NCI-H2227 (cell line): ENCODE measurements around the gene NELFCD.
"Not testable (repeated sequence)": the region's sequence is repeated elsewhere in the genome, so short reads cannot be mapped to it uniquely, and the experiment has no call there.

Experiments used
- DNase-seq: peaks from one replicate; lab custom pipeline; 2025; ENCODE audit not compliant: unreplicated experiment; lab: John Stamatoyannopoulos, UW

Gene NELFCD

DNA sequence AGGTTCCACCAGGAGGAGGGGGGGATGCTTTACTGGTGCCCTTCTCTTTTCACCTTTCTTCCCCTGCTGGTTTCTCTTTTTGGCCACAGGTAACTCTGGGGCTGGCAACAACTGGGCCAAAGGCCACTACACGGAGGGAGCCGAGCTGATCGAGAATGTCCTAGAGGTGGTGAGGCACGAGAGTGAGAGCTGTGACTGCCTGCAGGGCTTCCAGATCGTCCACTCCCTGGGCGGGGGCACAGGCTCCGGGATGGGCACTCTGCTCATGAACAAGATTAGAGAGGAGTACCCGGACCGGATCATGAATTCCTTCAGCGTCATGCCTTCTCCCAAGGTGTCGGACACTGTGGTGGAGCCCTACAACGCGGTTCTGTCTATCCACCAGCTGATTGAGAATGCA, 42.6 kb downstream of the NELFCD start:
- DNase-seq, result no peak

DNA sequence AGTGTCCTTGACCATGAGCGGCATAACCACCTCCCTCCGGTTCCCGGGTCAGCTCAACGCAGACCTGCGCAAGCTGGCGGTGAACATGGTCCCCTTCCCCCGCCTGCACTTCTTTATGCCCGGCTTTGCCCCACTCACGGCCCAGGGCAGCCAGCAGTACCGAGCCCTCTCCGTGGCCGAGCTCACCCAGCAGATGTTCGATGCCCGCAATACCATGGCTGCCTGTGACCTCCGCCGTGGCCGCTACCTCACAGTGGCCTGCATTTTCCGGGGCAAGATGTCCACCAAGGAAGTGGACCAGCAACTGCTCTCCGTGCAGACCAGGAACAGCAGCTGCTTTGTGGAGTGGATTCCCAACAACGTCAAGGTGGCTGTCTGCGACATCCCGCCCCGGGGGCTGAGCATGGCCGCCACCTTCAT, 43.1 kb downstream of the NELFCD start:
- no peak for DNase-seq

DNA sequence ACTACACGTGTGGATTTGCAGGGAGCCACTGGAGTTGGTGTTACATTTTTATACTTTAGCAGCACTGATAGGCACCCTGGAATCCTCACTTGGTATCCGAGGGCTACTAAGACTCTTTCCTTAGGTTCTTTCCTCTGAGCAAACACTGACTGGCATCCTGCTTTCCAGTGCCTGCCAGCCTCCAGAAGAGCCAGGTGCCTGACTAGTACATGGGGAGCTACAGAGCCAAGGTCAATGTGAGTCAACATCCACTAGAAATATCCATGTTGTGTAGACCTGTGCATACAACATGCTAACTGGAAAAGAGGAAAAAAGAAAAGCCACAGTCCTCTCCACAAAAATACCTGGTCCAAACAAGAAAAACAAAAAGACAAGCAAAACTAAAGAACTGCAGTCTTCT, 44.0 kb downstream of the NELFCD start:
- DNase-seq, result no peak

DNA sequence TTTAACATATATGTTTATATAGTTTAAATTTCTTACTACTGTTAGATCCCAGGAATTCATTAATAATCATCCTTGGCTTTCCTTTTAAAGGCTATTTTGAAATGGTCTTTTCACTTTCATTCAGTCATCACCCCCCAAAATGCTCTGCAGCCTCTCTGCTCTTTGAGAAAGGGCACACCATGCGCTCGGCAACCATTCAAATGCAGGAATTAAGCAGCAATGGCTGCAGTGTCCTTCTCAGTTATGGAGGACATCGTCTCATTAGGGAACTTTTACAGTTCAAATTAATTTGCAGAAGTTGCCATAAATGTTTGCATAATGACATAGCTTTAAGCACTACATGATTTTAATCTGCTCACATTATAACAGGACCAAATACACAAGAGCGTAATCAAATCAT, 44.5 kb downstream of the NELFCD start:
- no peak for DNase-seq

DNA sequence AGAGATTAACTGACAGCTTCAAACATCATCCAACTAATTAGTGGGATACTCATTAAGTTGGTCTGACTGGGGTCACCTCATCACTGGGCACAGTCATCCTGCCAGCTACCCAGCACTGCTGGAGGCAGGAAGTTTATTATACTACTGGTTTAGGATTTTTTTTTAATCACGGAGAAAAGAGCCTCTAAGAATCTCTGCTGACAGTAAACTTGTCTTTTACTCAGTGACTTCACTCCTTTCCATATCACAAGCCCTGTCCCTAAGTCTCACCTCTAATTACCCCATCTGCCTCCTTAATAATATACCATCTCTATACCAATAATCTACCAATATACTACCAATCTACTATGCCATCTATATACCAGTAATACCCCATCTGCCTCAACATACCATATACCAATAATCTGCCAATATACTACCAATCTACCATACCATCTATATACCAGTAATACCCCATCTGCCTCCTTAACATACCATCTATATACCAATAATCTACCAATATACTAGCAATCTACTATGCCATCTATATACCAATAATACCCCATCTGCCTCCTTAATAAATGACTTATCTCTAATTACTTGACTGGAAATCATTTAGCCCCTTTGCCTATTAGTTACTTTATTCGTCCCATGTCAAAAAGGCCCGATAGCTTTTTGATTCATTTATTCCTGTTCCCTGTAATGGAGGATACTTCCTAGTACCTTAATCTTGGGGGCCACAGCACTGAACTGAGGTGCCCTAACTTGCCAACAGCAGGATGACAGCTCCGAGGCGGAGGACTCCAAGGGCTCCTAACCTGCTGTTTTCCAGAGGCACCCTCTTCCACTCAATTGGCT, 46.1 kb downstream of the NELFCD start:
- no peak for DNase-seq

DNA sequence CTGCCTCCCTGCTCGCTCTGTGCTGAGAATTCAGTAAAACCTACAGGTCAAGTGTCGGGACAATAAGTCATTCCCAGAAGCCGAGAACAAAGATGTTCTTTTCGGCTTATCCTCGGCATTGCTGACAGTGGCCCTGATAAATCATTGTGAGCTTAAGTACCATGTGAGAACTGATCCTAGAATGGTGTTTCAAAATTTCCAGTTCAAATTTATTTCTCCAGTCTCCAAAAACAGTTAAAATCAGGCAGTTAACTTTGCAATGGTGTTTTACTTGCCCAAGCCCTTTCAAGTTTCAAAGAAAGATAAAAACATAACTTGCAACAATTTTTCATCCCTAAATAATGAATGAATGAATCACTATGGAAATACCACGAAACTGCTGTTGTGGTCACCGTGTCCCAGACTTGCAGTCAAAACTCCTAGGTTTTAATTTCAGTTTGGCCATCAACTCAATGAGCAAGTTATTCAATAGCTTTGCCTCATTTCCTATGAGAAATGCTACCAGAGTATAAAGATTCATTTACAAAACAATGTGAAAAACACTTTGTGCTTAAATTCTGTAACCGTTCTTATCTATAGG, 46.8 kb downstream of the NELFCD start:
- DNase-seq, result no peak

DNA sequence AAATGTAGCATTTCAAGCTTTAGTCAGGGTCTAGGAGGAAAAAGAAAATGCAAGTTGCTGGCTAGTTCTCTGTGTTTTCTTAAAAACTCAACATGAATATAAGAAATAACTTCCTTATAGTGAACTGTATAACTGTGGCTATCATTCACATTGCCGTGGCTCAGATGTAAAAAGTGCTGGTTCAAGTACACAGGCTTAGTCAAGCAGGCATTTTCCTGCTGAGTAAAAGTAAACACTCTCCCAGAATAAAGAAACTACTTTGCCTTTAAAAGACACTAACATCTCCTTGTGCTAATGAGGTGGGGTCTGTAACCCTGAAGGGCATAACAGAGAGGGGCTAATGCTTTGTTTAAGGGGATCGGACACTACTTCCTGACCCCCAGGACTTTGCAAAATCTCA, 47.8 kb downstream of the NELFCD start:
- no peak for DNase-seq

DNA sequence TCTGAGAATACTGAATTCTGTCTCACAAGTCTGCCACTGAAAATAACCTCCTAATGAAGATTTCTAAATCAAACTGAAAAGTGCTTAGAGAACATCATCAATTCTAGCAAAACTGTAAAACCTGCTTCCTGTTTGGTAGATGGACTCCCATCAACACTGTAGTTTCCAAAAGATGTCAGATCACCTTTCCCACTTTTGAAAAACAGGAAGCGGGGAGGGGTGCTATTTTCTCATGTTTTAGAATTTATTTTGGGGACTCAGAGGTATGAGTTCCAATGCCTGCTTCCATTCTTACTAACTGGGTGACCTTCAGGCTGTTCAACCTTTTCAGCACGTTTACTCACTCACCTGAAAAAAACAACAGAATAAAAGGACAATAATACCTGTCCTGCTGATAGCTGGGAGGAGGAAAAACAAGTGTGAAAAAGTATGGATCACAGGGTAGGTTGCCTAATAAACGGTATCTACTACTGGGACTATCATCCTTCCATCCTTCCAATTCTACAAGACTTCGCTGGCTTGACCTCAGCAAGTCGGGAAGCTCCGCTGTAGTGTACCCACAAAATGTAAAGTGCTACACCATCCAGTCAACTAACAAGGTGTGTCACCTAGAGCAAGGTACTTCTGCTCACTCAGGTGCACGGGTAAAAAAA, 50.0 kb downstream of the NELFCD start:
- DNase-seq, result no peak

DNA sequence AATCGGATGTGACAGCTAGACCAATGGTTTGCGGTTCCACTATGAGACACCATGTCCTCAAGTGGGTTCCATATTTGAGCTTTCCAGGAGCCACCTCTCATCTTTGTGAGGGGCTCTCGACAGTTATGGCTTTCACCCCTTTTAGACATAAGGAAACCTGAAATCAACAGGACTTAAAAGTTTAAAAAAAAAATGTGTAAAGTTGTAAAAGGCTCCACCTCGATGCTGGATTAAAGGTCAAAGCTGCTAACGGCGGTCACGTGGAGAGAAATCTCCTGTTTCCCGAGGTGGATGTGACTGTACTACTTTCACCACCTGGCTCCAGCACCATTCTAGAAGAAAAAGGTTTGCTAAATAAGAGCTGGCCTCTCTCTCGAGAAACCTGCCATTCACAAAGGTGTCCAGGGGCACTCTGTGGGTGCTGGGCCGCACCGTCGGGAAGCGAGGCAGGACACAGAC, 50.5 kb downstream of the NELFCD start:
- peak; percentile 50 for DNase-seq

DNA sequence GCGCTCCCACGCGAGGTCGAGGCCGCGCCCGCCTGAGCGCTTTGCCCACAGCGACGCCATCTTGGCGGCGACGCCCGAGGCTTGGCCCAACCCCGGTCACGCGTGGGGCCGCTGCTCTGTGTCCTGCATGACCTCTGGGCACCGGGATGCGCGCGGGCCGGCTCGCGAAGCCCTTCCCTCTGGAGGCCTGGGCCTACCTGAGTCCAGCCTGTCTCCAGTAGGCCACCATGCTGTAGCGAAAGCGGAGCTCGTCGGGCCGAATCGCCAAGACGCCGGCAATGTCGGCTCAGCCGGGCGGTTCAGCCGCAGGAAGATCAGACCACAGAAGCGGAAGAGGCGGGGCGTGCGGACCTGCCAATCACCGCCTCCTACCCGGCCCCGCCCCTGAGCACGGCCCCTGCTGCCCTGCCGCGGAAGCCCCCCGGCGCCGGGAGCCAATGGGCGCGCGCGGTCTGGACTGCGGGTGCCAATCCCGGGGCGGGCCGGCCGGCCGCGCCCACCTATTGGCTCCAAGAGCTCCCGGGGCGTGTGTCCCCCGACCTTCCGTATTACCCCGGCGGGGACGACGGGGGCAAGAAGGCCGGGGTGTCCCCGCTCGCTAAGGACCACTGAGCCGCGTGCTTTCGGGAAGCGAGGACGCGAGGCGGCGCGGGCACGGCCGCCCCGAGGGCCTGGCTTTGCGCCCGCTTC, 51.1 kb downstream of the NELFCD start, which contains the start of gene ATP5F1E:
Gene ATP5F1E, minus strand, starts transcription at position 313 of the 690 bp plus-strand sequence. Its CDS starts 84 bp downstream, at position 229.
- DNase-seq, result peak; percentile 98

DNA sequence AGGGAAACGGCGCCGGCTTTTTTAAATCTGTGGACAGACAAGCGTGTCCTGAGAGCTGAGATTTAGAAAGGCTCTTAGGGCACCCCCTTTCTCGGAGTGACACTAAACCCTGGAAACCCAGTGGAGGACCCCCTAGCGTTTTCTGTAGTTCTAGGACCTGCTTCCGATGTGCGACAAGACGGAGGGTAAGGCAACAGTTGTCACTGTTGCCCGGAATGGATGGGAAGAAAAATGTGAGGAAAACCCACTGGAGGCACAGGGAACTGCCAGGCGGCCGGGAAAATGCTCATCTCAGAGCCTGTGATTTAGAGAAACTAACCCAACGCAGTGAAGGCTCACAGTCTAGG, 51.6 kb downstream of the NELFCD start:
- DNase-seq, result peak; percentile 86

DNA sequence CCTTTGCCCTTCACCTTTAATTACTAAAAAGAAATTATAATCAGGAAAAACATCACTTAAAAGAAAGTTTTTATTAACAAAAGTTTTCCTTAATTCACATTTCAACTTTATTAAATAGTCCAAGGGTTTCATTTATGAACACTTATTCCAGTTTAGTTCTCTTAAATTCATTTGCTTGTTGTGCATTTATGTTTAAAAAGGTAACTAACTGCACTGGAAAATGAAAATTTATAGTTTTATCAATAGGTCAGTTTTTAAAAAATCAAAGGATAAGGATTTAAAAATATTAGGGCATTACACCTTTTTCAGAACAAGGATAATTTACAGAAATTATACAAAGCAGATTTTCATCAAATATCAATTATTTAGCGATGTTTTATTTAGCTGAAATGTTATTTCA, 52.0 kb downstream of the NELFCD start:
- no peak for DNase-seq

DNA sequence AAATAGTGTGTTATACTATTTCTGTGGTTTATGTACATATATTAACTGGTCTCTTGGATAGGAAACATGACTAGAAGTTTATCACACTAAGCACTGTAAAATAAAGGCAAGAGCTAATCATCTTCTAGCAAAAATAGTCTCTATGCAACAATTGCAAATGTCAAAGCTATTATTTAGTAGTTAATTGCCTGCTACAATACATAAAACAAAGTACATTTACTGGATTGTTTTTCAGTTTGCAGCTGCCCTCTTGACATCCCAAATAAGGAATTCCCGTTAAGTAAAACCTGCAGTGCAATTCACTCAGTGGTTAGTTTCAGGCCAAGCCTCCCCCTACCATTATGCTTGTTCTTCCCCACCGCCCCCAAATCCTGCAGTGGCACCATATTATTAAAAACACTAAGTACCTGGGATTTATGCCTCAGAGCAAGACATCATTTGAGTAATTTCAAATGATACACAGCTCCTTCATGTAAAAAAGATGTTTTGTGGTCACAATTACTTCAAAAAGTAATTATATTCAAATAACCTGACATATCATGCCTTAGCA, 52.6 kb downstream of the NELFCD start:
- DNase-seq, result peak; percentile 12

DNA sequence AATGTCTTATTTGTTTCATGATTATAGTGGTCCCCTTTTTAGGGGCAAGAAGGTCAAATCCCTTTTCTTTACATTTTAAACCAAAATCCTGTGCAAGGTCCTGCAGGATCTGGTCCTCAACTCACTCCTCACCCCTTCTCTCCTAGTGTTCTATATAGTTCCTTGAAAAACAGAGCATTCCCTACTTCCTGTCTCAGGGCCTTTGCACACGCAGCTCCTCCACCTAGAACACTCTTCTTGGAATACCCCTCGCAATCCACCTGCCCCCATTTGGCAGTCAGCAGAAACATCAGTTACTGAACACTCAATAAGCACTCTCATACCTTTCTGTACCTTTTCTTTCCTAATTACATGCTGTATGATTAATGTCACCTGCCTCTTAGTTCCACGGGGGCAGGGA, 54.3 kb downstream of the NELFCD start:
- no peak for DNase-seq

DNA sequence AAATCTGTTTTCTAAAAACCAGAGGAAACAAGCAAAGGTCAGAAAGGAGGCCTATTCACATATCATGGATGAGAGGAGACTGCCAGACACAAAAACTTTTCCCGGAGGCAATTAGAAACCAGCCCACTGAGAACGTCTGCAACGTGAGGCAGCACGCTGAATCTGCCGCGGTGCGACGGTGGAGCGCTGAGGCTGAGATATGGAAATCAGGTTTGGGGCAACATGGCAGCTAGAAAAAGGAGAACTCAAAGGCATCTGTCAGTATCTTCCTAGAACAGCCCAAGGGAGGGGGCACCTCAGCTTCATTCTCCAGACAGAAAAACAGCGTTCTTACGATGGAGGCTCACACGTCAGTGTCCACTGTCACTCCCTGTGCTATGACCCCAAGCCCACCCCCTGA, 56.3 kb downstream of the NELFCD start:
- DNase-seq, result no peak

DNA sequence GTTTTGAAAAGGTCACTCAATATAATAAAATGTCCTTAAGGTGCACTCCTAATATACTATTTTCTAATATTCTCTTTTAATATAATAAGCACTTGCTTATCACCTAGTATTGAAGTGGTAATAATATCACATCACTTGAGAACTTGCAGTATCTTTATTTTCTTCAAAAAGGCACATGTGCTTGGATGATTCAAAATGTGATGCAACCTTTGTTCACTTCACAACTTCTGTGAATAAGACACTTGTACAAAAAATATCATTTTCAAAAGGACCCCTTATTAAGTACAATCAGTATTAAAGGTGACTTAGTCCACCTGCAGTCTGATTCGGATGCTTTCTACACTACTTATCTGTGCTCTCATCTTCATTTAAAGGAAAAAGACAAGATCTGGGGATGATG, 58.2 kb downstream of the NELFCD start:
- no peak for DNase-seq

DNA sequence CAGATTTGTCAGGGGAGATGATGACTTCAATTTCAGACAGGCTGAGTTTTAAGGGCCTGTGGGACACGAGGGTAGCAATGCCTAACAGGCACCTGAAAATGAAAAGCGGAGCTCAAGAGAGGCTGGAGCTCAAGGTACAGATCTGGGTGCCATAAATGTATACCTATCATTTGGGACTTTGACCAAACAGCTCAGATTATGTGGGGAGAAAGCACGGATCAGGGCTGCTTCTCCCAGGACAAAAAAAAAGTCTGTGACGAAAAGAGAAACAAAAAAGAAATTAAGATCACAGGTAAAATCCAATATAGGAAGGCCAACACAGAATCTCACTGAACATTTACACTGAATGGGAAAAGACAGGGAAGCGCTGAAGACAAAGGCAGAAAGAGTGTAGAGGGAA, 59.6 kb downstream of the NELFCD start:
- no peak for DNase-seq

DNA sequence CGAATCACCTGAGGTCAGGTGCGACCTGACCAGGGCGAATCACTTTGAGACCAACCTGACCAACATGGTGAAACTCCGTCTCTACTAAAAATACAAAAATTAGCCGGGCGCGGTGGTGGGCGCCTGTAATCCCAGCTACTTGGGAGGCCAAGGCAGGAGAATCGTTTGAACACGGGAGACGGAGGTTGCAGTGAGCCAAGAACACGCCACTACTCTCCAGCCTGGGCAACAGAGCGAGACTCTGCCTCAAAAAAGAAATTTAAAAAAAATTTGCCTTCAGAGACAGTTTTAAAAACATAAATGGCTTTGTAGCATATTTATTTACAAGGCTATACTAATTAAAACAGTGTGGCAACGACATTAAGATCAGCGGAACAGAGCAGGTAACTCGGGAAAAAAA, 60.4 kb downstream of the NELFCD start:
- DNase-seq, result not testable (repeated sequence)

DNA sequence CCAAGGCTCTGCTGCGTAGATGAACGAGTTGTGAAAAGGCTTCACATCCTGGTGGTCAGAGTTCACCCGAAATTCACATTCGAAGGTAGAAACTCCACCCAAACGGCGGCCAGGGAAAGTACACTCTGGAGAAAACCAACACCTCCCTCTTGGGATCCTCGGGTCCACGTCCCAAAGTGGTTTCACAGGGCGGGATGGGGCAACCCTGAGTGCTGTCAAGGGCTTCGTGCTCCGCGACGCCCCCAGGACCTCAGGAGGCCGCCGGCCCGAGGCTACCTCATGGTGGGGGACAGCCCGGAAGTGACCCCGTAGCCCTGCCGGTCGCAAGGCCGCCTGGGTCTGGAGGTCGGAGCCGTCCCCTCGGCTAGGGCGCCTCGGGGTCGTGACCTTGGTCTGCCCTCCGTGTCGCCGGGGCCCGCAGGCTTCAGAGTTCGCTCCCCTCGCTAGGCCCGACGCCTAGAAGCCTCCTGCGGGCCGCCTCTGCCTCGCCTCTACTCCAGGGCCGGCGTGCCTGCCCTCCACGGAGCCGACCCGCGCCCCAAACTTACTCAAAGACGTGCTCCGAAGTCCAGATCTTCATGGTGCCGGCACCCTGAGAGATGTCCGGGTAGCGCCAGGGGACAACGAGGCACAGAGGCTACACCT, 61.2 kb downstream of the NELFCD start, which contains the start of gene PRELID3B:
Gene PRELID3B, minus strand, starts transcription at position 636 of the 645 bp plus-strand sequence. Its CDS starts 56 bp downstream, at position 580.
- peak; percentile 39 for DNase-seq

DNA sequence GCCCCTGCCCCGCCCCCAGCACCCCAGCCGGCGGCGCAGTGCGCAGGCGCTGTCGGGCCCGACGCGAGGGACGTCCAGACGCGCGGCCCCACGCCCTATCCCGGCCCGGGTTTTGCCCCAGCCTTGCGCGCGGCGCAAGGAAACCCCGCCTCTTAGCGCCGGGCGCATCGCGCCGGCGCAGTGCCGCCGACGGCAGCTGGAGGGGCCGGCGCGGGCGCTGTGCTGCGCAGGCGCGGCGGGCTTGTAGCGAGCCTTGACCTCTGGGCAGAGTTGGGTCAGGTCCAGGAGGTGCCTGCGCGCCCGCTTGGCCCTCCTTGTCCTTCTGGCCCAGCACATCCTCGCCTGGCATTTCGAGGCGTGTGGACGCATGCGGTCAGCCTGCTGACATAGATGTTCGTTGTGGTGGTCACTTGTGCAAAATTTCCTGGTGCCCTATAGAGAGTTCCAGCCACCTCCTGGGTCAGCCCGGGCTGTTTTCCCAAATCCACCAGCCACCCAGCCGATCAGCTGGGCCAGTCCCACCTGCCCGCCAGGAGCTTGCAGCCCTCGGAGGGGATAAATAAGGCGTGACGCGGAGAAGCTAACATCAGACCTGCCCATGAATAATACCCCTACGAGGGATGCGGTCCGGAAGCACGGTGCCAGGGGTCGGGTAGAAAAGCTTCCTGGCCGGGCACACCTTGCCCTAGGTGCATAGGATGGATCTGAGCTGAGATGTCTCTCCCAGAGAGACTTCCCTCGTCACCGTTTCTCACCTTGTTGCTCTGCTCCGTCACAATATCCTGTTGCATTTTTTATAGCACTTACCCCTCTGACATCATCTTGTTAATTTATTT, 62.0 kb downstream of the NELFCD start:
- peak; percentile 96 for DNase-seq
